ENCODE data around the gene SMOC1.
"Not testable (repeated sequence)": the region's sequence is repeated elsewhere in the genome, so short reads cannot be mapped to it uniquely, and the experiment has no call there.

Gene SMOC1

GRCh38 chr14:69901113-69901951 is 22.1 kb downstream of the SMOC1 start:
- DNase-seq = no peak

GRCh38 chr14:69903046-69903445 is 23.8 kb downstream of the SMOC1 start:
- DNase-seq = not testable (repeated sequence)

DNA sequence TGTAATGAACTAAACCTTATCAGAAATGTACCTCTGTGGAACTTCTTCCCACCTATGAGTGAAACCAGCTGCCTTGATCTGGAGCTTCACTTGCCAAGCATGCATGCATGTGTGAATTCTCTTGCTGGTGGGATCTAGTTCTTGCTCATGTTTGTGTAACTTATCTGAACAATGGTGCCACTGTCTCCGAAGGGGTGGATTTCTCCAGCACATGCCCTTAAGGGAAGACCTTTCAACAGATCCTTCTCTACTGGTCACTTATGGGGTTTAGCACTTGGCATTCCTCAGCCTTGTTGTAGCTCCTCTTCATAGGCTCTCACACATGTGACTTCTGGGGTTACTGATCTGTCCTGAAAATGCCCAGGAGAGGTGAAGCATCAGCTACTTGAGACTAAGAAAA is 25.0 kb downstream of the SMOC1 start:
- DNase-seq = no peak

DNA sequence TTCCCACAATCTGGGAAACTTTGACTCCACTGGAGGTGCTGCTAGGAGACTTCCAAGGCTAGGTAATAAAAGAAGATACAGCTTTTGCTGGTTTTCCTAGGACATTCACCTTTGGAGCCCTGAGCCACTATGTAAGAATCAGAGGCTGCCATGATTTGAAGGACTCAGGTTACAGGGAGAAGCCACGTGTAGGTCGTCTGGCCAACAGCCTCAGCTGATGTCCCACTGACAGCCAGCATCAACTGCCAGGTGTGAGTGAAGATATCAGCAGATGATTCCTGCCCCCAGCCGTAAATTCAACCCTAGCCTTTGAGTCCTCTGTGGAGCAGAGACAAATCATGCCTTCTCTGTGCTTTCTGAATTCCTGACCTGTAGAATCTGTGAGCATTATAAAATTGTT is 27.0 kb downstream of the SMOC1 start:
- DNase-seq = no peak

- peak in 1 of 14 donors; percentile 34 for DNase-seq
Observed at GRCh38 chr14:69909826-69910550, 30.8 kb downstream of the SMOC1 start.

GRCh38 chr14:69910871-69911270 is 31.7 kb downstream of the SMOC1 start:
- DNase-seq = peak in 9 of 14 donors; percentile 21 to 50 (median 37)

GRCh38 chr14:69913686-69914085 is 34.5 kb downstream of the SMOC1 start:
- no peak for DNase-seq

DNA sequence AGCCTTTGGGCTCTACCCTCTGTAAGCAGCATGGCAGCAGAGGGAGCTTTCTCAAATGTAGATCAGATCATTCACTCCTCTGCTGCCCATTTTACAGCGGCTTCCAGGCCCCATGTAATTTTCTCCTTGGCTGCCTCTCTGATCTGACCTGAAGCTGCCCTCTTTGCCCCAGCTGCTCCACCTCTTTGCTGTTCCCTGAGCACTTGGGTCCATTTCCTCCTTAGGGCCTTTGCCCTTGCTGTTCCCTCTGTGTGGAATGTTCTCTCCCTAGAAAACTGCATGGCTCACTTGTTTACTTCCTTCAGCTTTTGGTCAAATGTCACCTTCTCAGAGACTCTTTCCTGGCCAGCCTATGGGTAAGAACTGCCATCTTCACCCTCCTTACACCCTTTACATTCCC is 37.2 kb downstream of the SMOC1 start:
- DNase-seq = no peak

DNA sequence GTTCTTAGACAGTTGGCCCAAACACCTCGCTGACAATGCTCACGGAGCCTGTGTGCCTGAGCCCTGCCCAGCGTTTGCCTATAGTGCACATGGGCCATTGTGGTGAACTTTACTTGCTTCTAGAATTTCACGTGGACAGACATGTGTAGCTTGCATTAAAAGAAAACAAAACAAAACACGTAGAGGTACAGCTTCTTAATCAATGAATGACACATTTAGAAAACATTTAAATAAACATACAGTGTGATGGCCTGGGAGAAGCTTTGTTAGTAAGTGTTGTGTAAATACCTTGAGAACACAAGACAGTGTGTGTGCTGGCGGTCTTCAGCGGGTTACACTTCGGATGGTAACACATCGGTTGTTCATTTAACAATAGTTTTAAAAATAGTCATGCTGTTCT is 38.1 kb downstream of the SMOC1 start:
- DNase-seq = no peak

GRCh38 chr14:69919815-69920214 is 40.6 kb downstream of the SMOC1 start:
- no peak for DNase-seq

- no peak for DNase-seq
Observed at GRCh38 chr14:69921052-69921451, 41.8 kb downstream of the SMOC1 start.

DNA sequence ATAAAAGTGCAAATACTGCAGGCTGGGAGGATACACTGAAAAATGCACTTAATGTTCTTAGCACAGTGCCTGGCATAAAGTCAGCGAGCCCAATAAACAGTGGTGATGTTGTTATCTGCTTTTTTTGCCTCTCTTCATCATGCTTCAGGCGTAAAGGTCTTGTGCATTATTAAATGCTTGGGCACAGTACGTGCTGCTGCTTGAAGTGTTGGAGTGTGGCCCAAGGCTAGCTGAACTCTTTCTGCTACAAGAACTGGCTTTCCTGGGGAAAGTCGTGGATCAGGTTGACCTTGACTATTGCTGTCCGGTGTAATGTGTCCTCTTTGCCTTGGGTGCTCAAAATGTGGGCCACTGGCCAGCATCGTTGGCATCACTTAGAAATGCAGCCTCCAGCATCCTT is 43.0 kb downstream of the SMOC1 start:
- no peak for DNase-seq

DNA sequence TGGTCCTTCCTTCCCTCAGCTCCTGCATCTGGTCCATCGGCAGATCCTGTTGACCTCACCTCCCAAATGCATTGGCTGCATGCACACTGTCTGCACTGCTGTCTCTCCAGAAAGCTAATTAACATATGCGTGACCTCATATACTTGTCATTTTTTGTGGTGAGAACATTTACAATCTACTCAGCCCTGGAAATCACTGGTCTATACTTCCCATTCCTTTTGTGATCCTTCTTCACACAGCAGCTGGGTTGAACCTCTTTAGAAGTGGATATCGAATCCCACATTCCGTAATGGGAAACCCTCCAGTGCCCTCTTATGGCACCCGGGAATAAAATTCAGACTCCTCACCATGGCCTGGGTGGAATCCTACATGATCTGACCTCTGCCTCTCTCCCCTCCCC is 45.0 kb downstream of the SMOC1 start:
- no peak for DNase-seq

DNA sequence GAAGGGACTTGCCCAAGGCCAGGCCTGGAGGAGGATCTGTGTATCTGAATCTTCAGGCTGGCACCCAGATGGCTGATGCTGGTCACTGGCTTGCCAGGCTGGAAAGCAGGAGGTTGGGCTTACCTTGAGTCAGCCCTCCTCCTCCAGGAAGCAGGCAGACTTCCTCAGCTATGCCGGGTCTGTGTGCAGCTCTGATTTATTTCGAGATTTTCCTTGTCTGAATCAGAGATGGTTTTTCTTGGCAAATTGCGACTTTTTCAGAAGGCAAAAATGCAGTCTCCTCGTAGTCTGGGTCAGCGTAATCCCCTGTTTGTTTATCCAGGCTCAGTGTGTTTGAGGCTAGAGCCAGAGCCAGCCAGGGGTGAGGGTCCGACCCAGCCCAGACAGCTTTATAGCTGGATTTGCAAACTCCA is 48.9 kb downstream of the SMOC1 start:
- DNase-seq = peak in 1 of 14 donors; percentile 4

- DNase-seq = no peak
Observed at GRCh38 chr14:69930780-69931379, 51.7 kb downstream of the SMOC1 start.

- no peak for DNase-seq
Observed at GRCh38 chr14:69931960-69932359, 52.7 kb downstream of the SMOC1 start.

GRCh38 chr14:69932391-69932790 is 53.2 kb downstream of the SMOC1 start:
- DNase-seq = no peak

GRCh38 chr14:69933623-69934275 is 54.5 kb downstream of the SMOC1 start:
- DNase-seq = no peak

GRCh38 chr14:69937367-69938081 is 58.3 kb downstream of the SMOC1 start:
- no peak for DNase-seq

GRCh38 chr14:69938751-69939150 is 59.5 kb downstream of the SMOC1 start:
- no peak for DNase-seq

GRCh38 chr14:69941768-69942742 is 62.8 kb downstream of the SMOC1 start:
- DNase-seq = no peak
